HL-60 (cell line): ENCODE data around the gene WDR64.

Experiments
- DNase-seq, 2 experiments: peaks; one replicate each; pipeline ENCODE4 v3.0.0-alpha.2; 2010 to 2020; ENCODE audit warnings: low read depth in 1 of 2, low spot score in 1 of 2
- H3K27ac ChIP-seq: fragments of 250-450 bp; sonication (Bioruptor Pico); replicated peaks from 2 replicates; pipeline ENCODE4 v1.5.1; 2020; ENCODE audit warnings: mild to moderate bottlenecking, moderate library complexity
- H3K27me3 ChIP-seq: fragments of 250-450 bp; sonication (Bioruptor Pico); 2 replicates; pipeline ENCODE4 v1.5.1; 2021; ENCODE audit warnings: mild to moderate bottlenecking, moderate library complexity; ENCODE audit not compliant: insufficient read depth, poor library complexity, severe bottlenecking
- H3K4me3 ChIP-seq: replicated peaks from 2 replicates; pipeline ENCODE4 v1.5.1; 2011; ENCODE audit warnings: mild to moderate bottlenecking, control low read depth, low read length; ENCODE audit not compliant: insufficient read depth
- CTCF ChIP-seq: IDR thresholded peaks from one replicate; pipeline ENCODE4 v1.5.1; 2011; ENCODE audit warnings: low read length, control low read depth, inconsistent platforms; ENCODE audit not compliant: insufficient read depth
- GABPA ChIP-seq: IDR thresholded peaks from 2 replicates; pipeline ENCODE4 v1.6.1; 2012; ENCODE audit warnings: low read depth
- POLR2AphosphoS5 ChIP-seq: IDR thresholded peaks from 2 replicates; pipeline ENCODE4 v1.6.1; 2012; ENCODE audit warnings: low read depth
- REST ChIP-seq: IDR thresholded peaks from 2 replicates; pipeline ENCODE4 v1.6.1; 2012; ENCODE audit warnings: low read depth; ENCODE audit not compliant: insufficient replicate concordance
- SPI1 ChIP-seq: IDR thresholded peaks from 2 replicates; pipeline ENCODE4 v1.6.1; 2012; ENCODE audit warnings: low read depth, mild to moderate bottlenecking, borderline replicate concordance

WDR64 gene

GRCh38 chr1:241839369-241839979 lies 187.4 kb downstream of the WDR64 start:
- H3K27ac ChIP-seq, result no peak overlapping the region
- no peaks in the 10 kb centered on the region for H3K27me3 ChIP-seq
- no peak for DNase-seq
- TF ChIP-seq GABPA (no peak), SPI1 (no peak), POLR2AphosphoS5 (no peak), REST (no peak), CTCF (no peak)
- H3K4me3 ChIP-seq, result no peak overlapping the region

- Histone ChIP-seq H3K27me3 (no peaks in the 10 kb centered on the region), H3K4me3 (no peak overlapping the region), H3K27ac (no peak overlapping the region)
- DNase-seq, result no peak
- TF ChIP-seq POLR2AphosphoS5 (no peak), GABPA (no peak), SPI1 (no peak), REST (no peak), CTCF (no peak)
These were observed 188.1 kb downstream of the WDR64 start for GRCh38 chr1:241840164-241840563.

- H3K27me3 ChIP-seq, result no peaks in the 10 kb centered on the region
- H3K27ac ChIP-seq, result no peak overlapping the region
- no peak overlapping the region for H3K4me3 ChIP-seq
- DNase-seq, result no peak
- TF ChIP-seq CTCF (no peak), REST (no peak), GABPA (no peak)
These were observed 189.6 kb downstream of the WDR64 start for GRCh38 chr1:241841691-241842090.
